HG02759 (cell line): ENCODE measurements around the gene GMEB2.

Source experiments
- ATAC-seq: cut with Tn5 transposase; IDR thresholded peaks from one replicate; pipeline ENCODE4 v1.9.1; 2021; ENCODE audit warnings: mild to moderate bottlenecking, moderate library complexity; ENCODE audit not compliant: unreplicated experiment

The GMEB2 gene

GRCh38 chr20:63547725-63548480 lies 79.0 kb downstream of the GMEB2 start, which contains the start of gene SRMS:
TSS of gene SRMS (minus strand) at chr20:63547749. CDS start at chr20:63547463, 286 bp downstream.
- ATAC-seq = no peak

GRCh38 chr20:63546956-63547724 lies 79.8 kb downstream of the GMEB2 start:
- no peak for ATAC-seq

GRCh38 chr20:63546256-63546955 lies 80.5 kb downstream of the GMEB2 start:
- no peak for ATAC-seq

- no peak for ATAC-seq
These were observed 81.1 kb downstream of the GMEB2 start for GRCh38 chr20:63545814-63546213.

- ATAC-seq = no peak
These were observed 81.9 kb downstream of the GMEB2 start for GRCh38 chr20:63544958-63545516.

GRCh38 chr20:63544241-63544957 lies 82.5 kb downstream of the GMEB2 start:
- ATAC-seq = no peak

- ATAC-seq = no peak
These were observed 83.2 kb downstream of the GMEB2 start for GRCh38 chr20:63543733-63544132.

GRCh38 chr20:63543131-63543530 lies 83.8 kb downstream of the GMEB2 start:
- ATAC-seq = no peak

GRCh38 chr20:63542696-63543095 lies 84.2 kb downstream of the GMEB2 start:
- ATAC-seq = no peak

- ATAC-seq = no peak
These were observed 84.8 kb downstream of the GMEB2 start for GRCh38 chr20:63542031-63542559.

- ATAC-seq = no peak
These were observed 85.5 kb downstream of the GMEB2 start for GRCh38 chr20:63541371-63541770.

- ATAC-seq = no peak
These were observed 86.3 kb downstream of the GMEB2 start for GRCh38 chr20:63540417-63541186.

- no peak for ATAC-seq
These were observed 87.2 kb downstream of the GMEB2 start for GRCh38 chr20:63539441-63540370.

- no peak for ATAC-seq
These were observed 87.8 kb downstream of the GMEB2 start for GRCh38 chr20:63539092-63539430.

GRCh38 chr20:63538204-63539091 lies 88.5 kb downstream of the GMEB2 start:
- ATAC-seq = no peak
